Thyroid gland (tissue), 4 donors: ENCODE results near the gene IL17C. TPM values are rescaled to one million over a fixed set of nuclear protein-coding genes. Genes with fewer than 3 reads are reported as not detected.
A peak's percentile ranks its signal among the peaks of the same experiment; 100 is the strongest.

Source experiments
- DNase-seq, 2 donors: peaks; one replicate each; pipeline ENCODE4 v3.0.0-alpha.2; 2019
- H3K27ac ChIP-seq, 3 donors: fragments of 200-600 bp; sonication (generic); 1 replicate in 2 of 3; 2 replicates in 1 of 3; pipeline ENCODE4 v1.5.1; 2016 to 2019; ENCODE audit warnings: mild to moderate bottlenecking in 1 of 3, moderate library complexity in 1 of 3
- H3K27me3 ChIP-seq: fragments of 200-600 bp; sonication (generic); one replicate; pipeline ENCODE4 v1.5.1; 2019
- H3K36me3 ChIP-seq, 2 donors: fragments of 200-600 bp; sonication (generic); one replicate each; pipeline ENCODE4 v1.5.1; 2016 to 2019
- H3K4me1 ChIP-seq, 2 donors: fragments of 200-600 bp; sonication (generic); one replicate each; pipeline ENCODE4 v1.5.1; 2017 to 2019
- H3K4me3 ChIP-seq, 3 donors: fragments of 200-600 bp; sonication (generic); replicated peaks in 1 of 3; 1 replicate in 2 of 3; 2 replicates in 1 of 3; pipeline ENCODE4 v1.5.1; 2016; ENCODE audit warnings: mild to moderate bottlenecking in 1 of 3
- H3K9me3 ChIP-seq: fragments of 200-600 bp; sonication (generic); one replicate; pipeline ENCODE4 v1.5.1; 2017
- CTCF ChIP-seq, 6 experiments: fragments of 200-600 bp in 3 of 6; fragments of 450-650 bp in 3 of 6; sonication (generic) in 3 of 6; IDR thresholded peaks; one replicate each; pipeline ENCODE4 v1.5.1; 2016 to 2019; ENCODE audit warnings: antibody characterized with exemption in 6 of 6, mild to moderate bottlenecking in 2 of 6, inconsistent platforms in 1 of 6, moderate library complexity in 1 of 6
- POLR2A ChIP-seq, 2 donors: fragments of 450-650 bp; IDR thresholded peaks; one replicate each; pipeline ENCODE4 v1.6.1; 2017; ENCODE audit warnings: antibody characterized with exemption in 2 of 2, mild to moderate bottlenecking in 2 of 2, moderate library complexity in 1 of 2
- WGBS, 2 donors: methylation state at CpG; one replicate each; pipeline ENCODE4 v1.1.5; 2017; 5-methylcytosine and 5-hydroxymethylcytosine counted together
- intact Hi-C: fragments of 100-400 bp; cut with DNase I; formaldehyde crosslinking; loops from one replicate; pipeline ENCODE4 v1.15.1; 2023
- total RNA-seq, 4 donors: library from RNA; depleted of rRNA; stranded (reverse); fragments of >200 nt; gene quantifications; one replicate each; pipeline ENCODE4 v1.2.3, GENCODE V29; 2016

Gene IL17C
- total RNA-seq, 4 donors from 2014 or later = not detected

- no peak for TF ChIP-seq CTCF (IDR thresholded peaks at IDR 0.05)
- TF ChIP-seq POLR2A (IDR thresholded peaks at IDR 0.05) = no peak
- DNase-seq = no peak
- WGBS, 2 donors = 94 to 95% methylated on average over 3 to 19 of the region's 19 CpGs
- Histone ChIP-seq H3K4me1 (peaks cover 4 to 5% of the 10 kb centered on the region in 2 donors), H3K4me3 (no peak overlapping the region), H3K27ac (no peak overlapping the region), H3K27me3 (no peaks in the 10 kb centered on the region), H3K9me3 (no peaks in the 10 kb centered on the region), H3K36me3 (no peaks in the 10 kb centered on the region)
- intact Hi-C loops = loop anchor here (10.0 kb wide), 2 partner anchors 83 to 213 kb away; partner anchors contain the start of gene ZC3H18
These were observed 19.0 kb downstream of the IL17C start for GRCh38 chr16:88657371-88657770.

- no peak overlapping the region for H3K27ac ChIP-seq
- H3K27me3 ChIP-seq = no peaks in the 10 kb centered on the region
- H3K4me3 ChIP-seq = no peak overlapping the region
- no peaks in the 10 kb centered on the region for H3K36me3 ChIP-seq
- TF ChIP-seq POLR2A (IDR thresholded peaks at IDR 0.05) (no peak), CTCF (IDR thresholded peaks at IDR 0.05) (no peak)
- no peak for DNase-seq
- intact Hi-C loops = loop anchor here (10.0 kb wide), 2 partner anchors 84 to 214 kb away; partner anchors contain the start of gene ZC3H18
- no peaks in the 10 kb centered on the region for H3K9me3 ChIP-seq
- peaks cover 5 to 6% of the 10 kb centered on the region in 2 donors for H3K4me1 ChIP-seq
- WGBS, 2 donors = 88 to 89% methylated on average over 12 to 13 of the region's 15 CpGs
These were observed 20.3 kb downstream of the IL17C start for GRCh38 chr16:88658714-88659113.

- Histone ChIP-seq H3K36me3 (no peaks in the 10 kb centered on the region), H3K9me3 (no peaks in the 10 kb centered on the region), H3K4me1 (peaks cover 5 to 10% of the 10 kb centered on the region in 2 donors), H3K27ac (no peak overlapping the region), H3K27me3 (no peaks in the 10 kb centered on the region), H3K4me3 (no peak overlapping the region)
- intact Hi-C loops = loop anchor here (10.0 kb wide), 2 partner anchors 84 to 214 kb away; partner anchors contain the start of gene ZC3H18
- DNase-seq = no peak
- WGBS, 2 donors = 93 to 94% methylated on average over 23 to 25 of the region's 25 CpGs
- no peak for TF ChIP-seq POLR2A (IDR thresholded peaks at IDR 0.05)
- no peak for TF ChIP-seq CTCF (IDR thresholded peaks at IDR 0.05)
These were observed 20.8 kb downstream of the IL17C start for GRCh38 chr16:88659160-88659559.

GRCh38 chr16:88661468-88661867, 23.1 kb downstream of the IL17C start:
- no peak overlapping the region for H3K4me3 ChIP-seq
- H3K27ac ChIP-seq = no peak overlapping the region
- WGBS, 2 donors = 87 to 90% methylated on average over 10 of the region's 10 CpGs
- H3K9me3 ChIP-seq = no peaks in the 10 kb centered on the region
- no peak for TF ChIP-seq POLR2A (IDR thresholded peaks at IDR 0.05)
- TF ChIP-seq CTCF (IDR thresholded peaks at IDR 0.05) = no peak
- DNase-seq = no peak
- no peaks in the 10 kb centered on the region for H3K36me3 ChIP-seq
- no peaks in the 10 kb centered on the region for H3K27me3 ChIP-seq
- peaks cover 5 to 10% of the 10 kb centered on the region in 2 donors for H3K4me1 ChIP-seq
- intact Hi-C loops = no loop called here

- Histone ChIP-seq H3K27me3 (no peaks in the 10 kb centered on the region), H3K36me3 (no peaks in the 10 kb centered on the region), H3K27ac (peak overlapping the region; percentile 55 to 84 (median 57)), H3K9me3 (no peaks in the 10 kb centered on the region), H3K4me3 (peak overlapping the region; percentile 82 to 97 (median 93)), H3K4me1 (peaks cover 5 to 10% of the 10 kb centered on the region in 2 donors)
- TF ChIP-seq CTCF (IDR thresholded peaks at IDR 0.05) (no peak), POLR2A (IDR thresholded peaks at IDR 0.05) (no peak)
- DNase-seq = peak in 1 of 2 donors; percentile 47
- WGBS, 2 donors = 3% methylated on average over 35 to 37 of the region's 49 CpGs
- intact Hi-C loops = no loop called here
These were observed 24.0 kb downstream of the IL17C start for GRCh38 chr16:88662222-88662842.
